ENCODE results near the gene COBLL1. TPM values are rescaled to one million over a fixed set of nuclear protein-coding genes. Genes with fewer than 3 reads are reported as not detected.

COBLL1 gene
- total RNA-seq, 1 donor from 2014 or later, result 4.4 TPM

GRCh38 chr2:164766954-164767320 is 74.7 kb downstream of the COBLL1 start:
- no peak for TF ChIP-seq CTCF (conservative IDR thresholded peaks at IDR 0.05)
- Mint-ChIP-seq H3K4me1 (no peaks in the 10 kb centered on the region), H3K36me3 (ENCODE audit: low read depth) (no peaks in the 10 kb centered on the region), H3K9me3 (no peaks in the 10 kb centered on the region), H3K4me3 (no peak overlapping the region), H3K27ac (ENCODE audit: unreplicated experiment) (no peak overlapping the region), H3K27me3 (ENCODE audit: low read depth) (no peaks in the 10 kb centered on the region)
- no peak for DNase-seq (ENCODE audit: low read depth, low spot score)

DNA sequence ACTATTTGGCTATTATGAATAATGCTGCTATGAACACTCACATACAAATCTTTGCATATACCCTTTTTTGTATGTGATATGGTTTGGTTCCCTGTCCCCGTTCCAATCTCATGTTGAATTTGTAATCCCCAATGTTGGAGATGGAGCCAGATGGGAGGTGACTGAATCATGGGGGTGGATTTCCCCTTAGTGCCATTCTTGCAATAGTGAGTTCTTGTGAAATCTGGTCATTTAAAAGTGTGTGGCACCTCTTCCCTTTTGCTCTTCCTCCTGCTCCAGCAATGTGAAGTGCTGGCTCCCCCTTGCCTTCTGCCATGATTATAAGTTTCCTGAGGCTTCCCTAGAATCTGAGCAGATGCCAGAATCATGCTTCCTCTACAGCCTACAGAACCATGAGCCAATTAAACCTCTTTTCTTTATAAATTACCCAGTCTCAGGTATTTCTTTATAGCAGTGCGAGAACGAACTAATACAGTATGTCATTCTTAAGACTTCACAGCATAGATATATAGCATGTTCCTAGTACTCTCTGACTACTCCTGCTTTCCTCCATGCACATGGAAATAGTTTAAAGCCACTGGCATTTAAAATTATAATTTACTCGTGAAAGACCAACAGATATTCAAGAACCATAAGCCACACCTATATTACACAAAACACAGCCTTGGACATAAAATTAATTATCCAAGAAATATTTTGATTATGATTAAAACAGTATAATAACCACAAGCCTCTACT is 75.2 kb downstream of the COBLL1 start:
- Mint-ChIP-seq H3K27me3 (ENCODE audit: low read depth) (no peaks in the 10 kb centered on the region), H3K36me3 (ENCODE audit: low read depth) (no peaks in the 10 kb centered on the region), H3K27ac (ENCODE audit: unreplicated experiment) (no peak overlapping the region), H3K9me3 (no peaks in the 10 kb centered on the region), H3K4me1 (no peaks in the 10 kb centered on the region), H3K4me3 (no peak overlapping the region)
- TF ChIP-seq CTCF (conservative IDR thresholded peaks at IDR 0.05), result no peak
- DNase-seq (ENCODE audit: low read depth, low spot score), result no peak

DNA sequence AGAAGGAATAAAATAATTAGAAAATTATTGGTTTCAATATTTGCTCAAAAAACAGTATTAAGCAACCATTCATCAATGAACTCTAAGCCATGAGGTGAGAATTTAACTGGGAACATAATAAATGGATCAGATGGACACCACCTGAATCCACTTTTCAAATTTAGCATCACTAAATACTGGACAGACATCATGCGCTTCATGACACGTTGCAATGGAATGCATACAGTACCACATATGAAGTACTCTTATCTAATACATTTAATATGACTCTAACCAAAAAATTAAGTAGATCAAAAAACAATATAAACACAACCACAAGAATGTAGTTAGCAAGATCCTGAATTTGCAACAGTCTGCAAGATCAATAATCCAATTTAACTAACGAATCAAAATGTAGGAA is 76.6 kb downstream of the COBLL1 start:
- no peak for DNase-seq (ENCODE audit: low read depth, low spot score)
- no peaks in the 10 kb centered on the region for H3K27me3 Mint-ChIP-seq (ENCODE audit: low read depth)

GRCh38 chr2:164764474-164764873 is 77.1 kb downstream of the COBLL1 start:
- H3K4me1 Mint-ChIP-seq, result no peaks in the 10 kb centered on the region
- DNase-seq (ENCODE audit: low read depth, low spot score), result no peak
- H3K4me3 Mint-ChIP-seq, result no peak overlapping the region
- no peak for TF ChIP-seq CTCF (conservative IDR thresholded peaks at IDR 0.05)
- no peak overlapping the region for H3K27ac Mint-ChIP-seq (ENCODE audit: unreplicated experiment)
- H3K9me3 Mint-ChIP-seq, result no peaks in the 10 kb centered on the region
- H3K27me3 Mint-ChIP-seq (ENCODE audit: low read depth), result no peaks in the 10 kb centered on the region
- no peaks in the 10 kb centered on the region for H3K36me3 Mint-ChIP-seq (ENCODE audit: low read depth)

More for the DNA sequence above, 76.6 kb downstream of the COBLL1 start:
- no peaks in the 10 kb centered on the region for H3K4me1 Mint-ChIP-seq
- no peak overlapping the region for H3K4me3 Mint-ChIP-seq
- H3K9me3 Mint-ChIP-seq, result no peaks in the 10 kb centered on the region
- H3K27ac Mint-ChIP-seq (ENCODE audit: unreplicated experiment), result no peak overlapping the region
- no peaks in the 10 kb centered on the region for H3K36me3 Mint-ChIP-seq (ENCODE audit: low read depth)
- no peak for TF ChIP-seq CTCF (conservative IDR thresholded peaks at IDR 0.05)

- no peak overlapping the region for H3K4me3 Mint-ChIP-seq
- TF ChIP-seq CTCF (conservative IDR thresholded peaks at IDR 0.05), result no peak
Observed at GRCh38 chr2:164763431-164763830, 78.2 kb downstream of the COBLL1 start.

More at GRCh38 chr2:164763431-164763830, 78.2 kb downstream of the COBLL1 start:
- H3K36me3 Mint-ChIP-seq (ENCODE audit: low read depth), result no peaks in the 10 kb centered on the region
- H3K9me3 Mint-ChIP-seq, result no peaks in the 10 kb centered on the region
- H3K4me1 Mint-ChIP-seq, result no peaks in the 10 kb centered on the region
- no peak overlapping the region for H3K27ac Mint-ChIP-seq (ENCODE audit: unreplicated experiment)
- DNase-seq (ENCODE audit: low read depth, low spot score), result no peak
- no peaks in the 10 kb centered on the region for H3K27me3 Mint-ChIP-seq (ENCODE audit: low read depth)
